Cortex of kidney (tissue), 1 donor: Measurements from ENCODE around the gene HDAC4.

Source experiments
- DNase-seq: peaks from one replicate; lab custom pipeline; 2025; lab: John Stamatoyannopoulos, UW

The HDAC4 gene

GRCh38 chr2:239234191-239235175 is 166.3 kb downstream of the HDAC4 start:
- no peak for DNase-seq

- no peak for DNase-seq
These were observed 167.2 kb downstream of the HDAC4 start for GRCh38 chr2:239233576-239233975.

GRCh38 chr2:239232195-239232578 is 168.6 kb downstream of the HDAC4 start:
- DNase-seq = no peak

- no peak for DNase-seq
These were observed 169.3 kb downstream of the HDAC4 start for GRCh38 chr2:239231231-239232194.

GRCh38 chr2:239230318-239231052 is 170.3 kb downstream of the HDAC4 start:
- no peak for DNase-seq

- DNase-seq = no peak
These were observed 171.1 kb downstream of the HDAC4 start for GRCh38 chr2:239229545-239230279.

- DNase-seq = no peak
These were observed 173.0 kb downstream of the HDAC4 start for GRCh38 chr2:239227661-239228371.

- no peak for DNase-seq
These were observed 173.9 kb downstream of the HDAC4 start for GRCh38 chr2:239226677-239227581.

GRCh38 chr2:239225871-239226561 is 174.8 kb downstream of the HDAC4 start:
- DNase-seq = no peak

GRCh38 chr2:239225371-239225851 is 175.4 kb downstream of the HDAC4 start:
- DNase-seq = no peak

- DNase-seq = no peak
These were observed 175.9 kb downstream of the HDAC4 start for GRCh38 chr2:239224955-239225354.

GRCh38 chr2:239224199-239224570 is 176.6 kb downstream of the HDAC4 start:
- no peak for DNase-seq

GRCh38 chr2:239223310-239224198 is 177.3 kb downstream of the HDAC4 start:
- no peak for DNase-seq

- no peak for DNase-seq
These were observed 178.0 kb downstream of the HDAC4 start for GRCh38 chr2:239222706-239223309.

- no peak for DNase-seq
These were observed 178.5 kb downstream of the HDAC4 start for GRCh38 chr2:239222312-239222660.

GRCh38 chr2:239220981-239221396 is 179.8 kb downstream of the HDAC4 start:
- DNase-seq = no peak

- DNase-seq = no peak
These were observed 180.5 kb downstream of the HDAC4 start for GRCh38 chr2:239220341-239220740.
